H1 (cell line): Measurements from ENCODE around the gene FAAH. TPM values are rescaled to one million over a fixed set of nuclear protein-coding genes. Genes with fewer than 3 reads are reported as not detected.

Source experiments
- CTCF ChIA-PET: fragments of 300-600 bp; sonication (Branson Sonifier 250); formaldehyde crosslinking; loops from one replicate; lab custom pipeline; 2021; ENCODE audit not compliant: partially characterized antibody; lab: Charles Lee
- POLR2A ChIA-PET: fragments of 300-600 bp; sonication (Branson Sonifier 250); formaldehyde crosslinking; loops from one replicate; lab custom pipeline; 2021; ENCODE audit warnings: inconsistent platforms; ENCODE audit not compliant: partially characterized antibody; lab: Charles Lee
- DNase-seq, 2 experiments: peaks; one replicate each; pipeline versions ENCODE4 v3.0.0 to v3.0.0-alpha.2; 2010 to 2022; ENCODE audit warnings: low spot score in 2 of 2, low read depth in 1 of 2, mixed read lengths in 1 of 2
- FAIRE-seq: peaks from 2 replicates; lab custom pipeline; 2011; peaks lifted over from hg19 to GRCh38; lab: Jason Lieb, UNC
- H2AFZ ChIP-seq: 2 replicates; pipeline ENCODE4 v1.8.1; 2012; ENCODE audit warnings: low read length, inconsistent platforms
- H2AK5ac ChIP-seq: 2 replicates; pipeline ENCODE4 v1.6.1; 2013; ENCODE audit warnings: low read depth, low read length
- H2BK120ac ChIP-seq: replicated peaks from 2 replicates; pipeline ENCODE3; 2013; ENCODE audit warnings: low read depth, low read length, inconsistent platforms
- H2BK12ac ChIP-seq: 2 replicates; pipeline ENCODE4 v1.6.1; 2013; ENCODE audit warnings: low read depth, low read length
- H2BK15ac ChIP-seq: 2 replicates; pipeline ENCODE4 v1.6.1; 2013; ENCODE audit warnings: low read length
- H2BK20ac ChIP-seq: 2 replicates; pipeline ENCODE4 v1.6.1; 2013; ENCODE audit warnings: low read length
- H2BK5ac ChIP-seq: 2 replicates; pipeline ENCODE4 v1.6.1; 2013; ENCODE audit warnings: low read depth, low read length
- H3K14ac ChIP-seq: 2 replicates; pipeline ENCODE4 v1.6.1; 2013; ENCODE audit warnings: inconsistent platforms; ENCODE audit not compliant: insufficient read length
- H3K18ac ChIP-seq: 2 replicates; pipeline ENCODE4 v1.6.1; 2013; ENCODE audit warnings: low read length; ENCODE audit errors: extremely low read depth
- H3K23ac ChIP-seq: 2 replicates; pipeline ENCODE4 v1.6.1; 2013; ENCODE audit warnings: inconsistent platforms; ENCODE audit not compliant: insufficient read length
- H3K23me2 ChIP-seq: 2 replicates; pipeline ENCODE4 v1.6.1; 2013; ENCODE audit warnings: low read depth, low read length
- H3K27ac ChIP-seq: 2 replicates; pipeline ENCODE4 v1.6.1; 2011; ENCODE audit warnings: low read depth, low read length, inconsistent platforms
- H3K27me3 ChIP-seq, 4 experiments: replicated peaks in 1 of 4; 1 replicate in 1 of 4; 2 replicates in 3 of 4; pipeline versions ENCODE4 v1.6.1 to v1.8.1; 2011 to 2013; ENCODE audit warnings: low read length in 3 of 4, mild to moderate bottlenecking in 3 of 4, inconsistent platforms in 2 of 4, mixed read lengths in 2 of 4, moderate library complexity in 1 of 4; ENCODE audit not compliant: control insufficient read depth in 3 of 4, insufficient read depth in 3 of 4; ENCODE audit errors: extremely low read depth in 1 of 4
- H3K36me3 ChIP-seq, 4 experiments: 2 replicates each; pipeline versions ENCODE4 v1.6.1 to v1.8.1; 2011 to 2013; ENCODE audit warnings: mild to moderate bottlenecking in 4 of 4, low read length in 3 of 4, moderate library complexity in 2 of 4, control low read depth in 1 of 4, inconsistent platforms in 1 of 4; ENCODE audit not compliant: insufficient read depth in 4 of 4, control insufficient read depth in 2 of 4
- H3K4ac ChIP-seq: replicated peaks from 2 replicates; pipeline ENCODE3; 2013; ENCODE audit warnings: low read length, low read depth, mixed read lengths, inconsistent platforms; ENCODE audit not compliant: insufficient read length
- H3K4me1 ChIP-seq, 4 experiments: replicated peaks in 1 of 4; 1 replicate in 1 of 4; 2 replicates in 3 of 4; pipeline versions ENCODE4 v1.6.1 to v1.8.1; 2011 to 2013; ENCODE audit warnings: low read length in 3 of 4, inconsistent platforms in 2 of 4, mixed read lengths in 1 of 4; ENCODE audit not compliant: insufficient read depth in 4 of 4, control insufficient read depth in 3 of 4
- H3K4me2 ChIP-seq, 2 experiments: 2 replicates each; pipeline versions ENCODE4 v1.6.1 to v1.8.1; 2011 to 2013; ENCODE audit warnings: low read depth in 2 of 2, low read length in 2 of 2, control low read depth in 1 of 2, inconsistent platforms in 1 of 2, mild to moderate bottlenecking in 1 of 2; ENCODE audit not compliant: insufficient read depth in 1 of 2
- H3K4me3 ChIP-seq, 4 experiments: fragments of 200-600, 300-600 bp in 1 of 4; sonication (generic), shearing (Covaris generic), sonication (Bioruptor Twin) in 1 of 4; 2 replicates each; pipeline versions ENCODE4 v1.5.1 to v1.8.1; 2011 to 2016; ENCODE audit warnings: low read length in 4 of 4, low read depth in 3 of 4, control low read depth in 2 of 4, inconsistent platforms in 2 of 4, mild to moderate bottlenecking in 2 of 4, mixed read lengths in 1 of 4, moderate library complexity in 1 of 4; ENCODE audit not compliant: insufficient read depth in 2 of 4; ENCODE audit errors: extremely low read depth in 1 of 4
- H3K56ac ChIP-seq: replicated peaks from 2 replicates; pipeline ENCODE3; 2013; ENCODE audit warnings: low read depth, mild to moderate bottlenecking, mixed read lengths, low read length, inconsistent platforms; ENCODE audit not compliant: insufficient read length
- H3K79me1 ChIP-seq: 2 replicates; pipeline ENCODE4 v1.6.1; 2013; ENCODE audit warnings: low read depth, low read length, control low read depth
- H3K79me2 ChIP-seq, 2 experiments: 2 replicates each; pipeline versions ENCODE4 v1.6.1 to v1.8.1; 2012 to 2013; ENCODE audit warnings: low read length in 2 of 2, mild to moderate bottlenecking in 2 of 2, inconsistent platforms in 1 of 2; ENCODE audit not compliant: insufficient read depth in 2 of 2, control insufficient read depth in 1 of 2
- H3K9ac ChIP-seq, 4 experiments: replicated peaks in 1 of 4; 1 replicate in 1 of 4; 2 replicates in 3 of 4; pipeline versions ENCODE4 v1.6.1 to v1.8.1; 2011 to 2013; ENCODE audit warnings: low read depth in 3 of 4, low read length in 3 of 4, control low read depth in 2 of 4, mild to moderate bottlenecking in 2 of 4, moderate library complexity in 2 of 4, inconsistent platforms in 1 of 4; ENCODE audit errors: extremely low read depth in 1 of 4
- H3K9me3 ChIP-seq, 2 experiments: 2 replicates each; pipeline versions ENCODE4 v1.6.1 to v1.8.1; 2012 to 2013; ENCODE audit warnings: mild to moderate bottlenecking in 2 of 2, moderate library complexity in 2 of 2, control low read depth in 1 of 2, inconsistent platforms in 1 of 2, low read depth in 1 of 2, low read length in 1 of 2, mixed read lengths in 1 of 2; ENCODE audit not compliant: insufficient read depth in 2 of 2
- H4K20me1 ChIP-seq, 2 experiments: replicated peaks in 1 of 2; 2 replicates each; pipeline versions ENCODE3 to v1.8.1; 2011 to 2013; ENCODE audit warnings: inconsistent platforms in 2 of 2, low read length in 2 of 2, mild to moderate bottlenecking in 1 of 2; ENCODE audit not compliant: insufficient read depth in 2 of 2, control insufficient read depth in 1 of 2
- H4K5ac ChIP-seq: 2 replicates; pipeline ENCODE4 v1.6.1; 2013; ENCODE audit warnings: low read length, low read depth, mixed read lengths, inconsistent platforms; ENCODE audit not compliant: insufficient read length
- H4K8ac ChIP-seq: 2 replicates; pipeline ENCODE4 v1.8.0; 2013; ENCODE audit warnings: mild to moderate bottlenecking, moderate library complexity, low read length, inconsistent platforms; ENCODE audit not compliant: insufficient read depth; ENCODE audit errors: extremely low read depth
- H4K91ac ChIP-seq: replicated peaks from 2 replicates; pipeline ENCODE3; 2013; ENCODE audit warnings: low read length, mixed read lengths, inconsistent platforms; ENCODE audit not compliant: insufficient read length
- FOSL1 ChIP-seq: IDR thresholded peaks from 2 replicates; pipeline ENCODE4 v1.6.1; 2011; ENCODE audit warnings: mild to moderate bottlenecking, low read depth, low read length, moderate library complexity; ENCODE audit not compliant: insufficient read depth
- JUND ChIP-seq: IDR thresholded peaks from 2 replicates; pipeline ENCODE4 v1.6.1; 2011; ENCODE audit warnings: mild to moderate bottlenecking, improper control_type of control experiment, low read length
- KDM5A ChIP-seq: fragments of 200-600 bp; IDR thresholded peaks from 2 replicates; pipeline ENCODE4 v1.7.1; 2012; ENCODE audit warnings: mild to moderate bottlenecking, low read length, inconsistent platforms, mixed read lengths
- RAD21 ChIP-seq, 2 experiments: IDR thresholded peaks in 1 of 2; conservative IDR thresholded peaks in 1 of 2; 2 replicates each; pipeline ENCODE4 v1.6.1; 2011; ENCODE audit warnings: low read depth in 2 of 2, low read length in 2 of 2, improper control_type of control experiment in 1 of 2, inconsistent platforms in 1 of 2, mild to moderate bottlenecking in 1 of 2, moderate library complexity in 1 of 2
- SIRT6 ChIP-seq: IDR thresholded peaks from one replicate; pipeline ENCODE4 v1.7.1; 2012; ENCODE audit warnings: low read length, inconsistent platforms
- SP2 ChIP-seq: IDR thresholded peaks from 2 replicates; pipeline ENCODE4 v1.6.1; 2012; ENCODE audit warnings: mild to moderate bottlenecking, low read length, inconsistent platforms
- SRF ChIP-seq: IDR thresholded peaks from 2 replicates; pipeline ENCODE4 v1.6.1; 2011; ENCODE audit warnings: mild to moderate bottlenecking, low read depth, low read length, moderate library complexity
- YY1 ChIP-seq: IDR thresholded peaks from 2 replicates; pipeline ENCODE4 v1.6.1; 2011; ENCODE audit warnings: low read depth, mild to moderate bottlenecking, low read length
- ZNF274 ChIP-seq: IDR thresholded peaks from 2 replicates; pipeline ENCODE4 v1.7.0; 2012; ENCODE audit warnings: low read length, borderline replicate concordance; ENCODE audit errors: extremely low read depth
- WGBS, 2 experiments: shearing (Covaris generic) in 1 of 2; methylation state at CpG; one replicate each; pipeline versions ENCODE4 v1.1.6 to v1.1.7; 2013 to 2015; ENCODE audit warnings: low lambda C conversion rate in 2 of 2, mixed read lengths in 2 of 2, inconsistent platforms in 1 of 2, low coverage in 1 of 2, missing lambda C conversion rate in 1 of 2; ENCODE audit not compliant: insufficient replicate concordance in 2 of 2, insufficient coverage in 1 of 2, insufficient read length in 1 of 2; ENCODE audit errors: extremely low coverage in 1 of 2, missing lambda C conversion rate in 1 of 2; 5-methylcytosine and 5-hydroxymethylcytosine counted together
- polyA plus RNA-seq, 7 experiments: library from polyadenylated mRNA; depleted of rRNA in 3 of 7; stranded (reverse) in 5 of 7; unstranded in 2 of 7; fragments of >200 nt in 5 of 7; fragments of 200-250 nt in 2 of 7; gene quantifications; 1 replicate in 5 of 7; 2 replicates in 1 of 7; 4 replicates in 1 of 7; pipeline versions ENCODE4 v1.2.1 to v1.2.3, GENCODE V29; 2011 to 2013; ENCODE audit warnings: missing spikeins in 2 of 7, mixed read lengths in 2 of 7
- total RNA-seq: library from RNA; stranded (reverse); fragmentation: NEBNext Ultra II Directional; extraction: Animal tissue kit (Norgen Biotek cat#: 25700); gene quantifications from 2 replicates; pipeline ENCODE4 v1.2.1, GENCODE V29; 2021
- TF ChIP-seq, protein P1 (sequence below): IDR thresholded peaks from 2 replicates; pipeline ENCODE4 v1.6.1; 2011; ENCODE audit warnings: low read length, improper control_type of control experiment

The FAAH gene
- total and polyA plus RNA-seq, 2 of the 8 experiments (the other 6 are each of a cell fraction or from before 2014, with no cell fraction given): 41.2 to 47.3 TPM

- Histone ChIP-seq H3K14ac (no peak overlapping the region), H3K4me2 (no peak overlapping the region), H4K20me1 (peaks cover 0 to 4% of the 10 kb centered on the region in 2 experiments), H2AK5ac (no peak overlapping the region), H3K4ac (no peak overlapping the region), H3K4me1 (peaks cover 0 to 15% (median 8%) of the 10 kb centered on the region in 4 experiments; a peak in 6 of 7 replicates), H3K79me2 (no peaks in the 10 kb centered on the region), H2BK120ac (no peak overlapping the region), H3K79me1 (no peaks in the 10 kb centered on the region), H3K27ac (no peak overlapping the region), H2BK20ac (no peak overlapping the region), H4K5ac (no peak overlapping the region), H3K9me3 (no peaks in the 10 kb centered on the region), H3K18ac (no peak overlapping the region), H3K23ac (no peak overlapping the region), H3K9ac (no peak overlapping the region), H4K8ac (no peak overlapping the region; the same call in 1 of the 2 replicates), H2AFZ (no peak overlapping the region), H2BK12ac (no peak overlapping the region), H3K56ac (no peak overlapping the region), H2BK15ac (no peak overlapping the region), H3K23me2 (peaks cover 2% of the 10 kb centered on the region; the same call in 1 of the 2 replicates), H4K91ac (no peak overlapping the region), H3K36me3 (no peaks in the 10 kb centered on the region), H3K27me3 (peaks cover 25 to 64% (median 46%) of the 10 kb centered on the region in 4 experiments), H3K4me3 (no peak overlapping the region), H2BK5ac (no peak overlapping the region)
- TF ChIP-seq SIRT6: no peak
- no peak for TF ChIP-seq YY1
- TF ChIP-seq, protein P1, sequence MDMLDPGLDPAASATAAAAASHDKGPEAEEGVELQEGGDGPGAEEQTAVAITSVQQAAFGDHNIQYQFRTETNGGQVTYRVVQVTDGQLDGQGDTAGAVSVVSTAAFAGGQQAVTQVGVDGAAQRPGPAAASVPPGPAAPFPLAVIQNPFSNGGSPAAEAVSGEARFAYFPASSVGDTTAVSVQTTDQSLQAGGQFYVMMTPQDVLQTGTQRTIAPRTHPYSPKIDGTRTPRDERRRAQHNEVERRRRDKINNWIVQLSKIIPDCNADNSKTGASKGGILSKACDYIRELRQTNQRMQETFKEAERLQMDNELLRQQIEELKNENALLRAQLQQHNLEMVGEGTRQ: no peak
- no peak for TF ChIP-seq FOSL1
- TF ChIP-seq SP2: no peak
- no peak for TF ChIP-seq JUND
- TF ChIP-seq KDM5A: no peak
- TF ChIP-seq ZNF274: no peak
- TF ChIP-seq SRF: no peak
- TF ChIP-seq RAD21 (IDR thresholded peaks at IDR 0.05 in 1 of 2, conservative IDR thresholded peaks at IDR 0.05 in 1 of 2; ENCODE audit: low read depth in 2 of 2, low read length in 2 of 2): no peak
- POLR2A ChIA-PET: interaction anchor here (0.8 kb wide), 1 partner anchor 70 kb away, joined by 3 read pairs; no protein-coding TSS in a partner anchor
- CTCF ChIA-PET: interaction anchor here (0.6 to 20.4 kb wide), 8 partner anchors 9 to 157 kb away, joined by 3 to 497 read pairs (median 8); no protein-coding TSS in a partner anchor
- 96% methylated on average over 20 of the region's 27 CpGs; no CpG with 5 or more reads in 1 of the 2 experiments for WGBS, 2 experiments
- FAIRE-seq: no peak
- no peak for DNase-seq
These were observed 61.8 kb downstream of the FAAH start for GRCh38 chr1:46455951-46456350.
